Keratinocyte (primary cell): ENCODE results near the gene ARL3. TPM values are rescaled to one million over a fixed set of nuclear protein-coding genes. Genes with fewer than 3 reads are reported as not detected.

Source experiments
- DNase-seq: peaks from one replicate; pipeline ENCODE4 v3.0.0-alpha.2; 2011; ENCODE audit warnings: low read depth, missing footprints, low spot score
- FAIRE-seq: peaks from 2 replicates; lab custom pipeline; 2011; peaks lifted over from hg19 to GRCh38; lab: Jason Lieb, UNC
- H2AFZ ChIP-seq: 2 replicates; pipeline ENCODE4 v1.6.0; 2012; ENCODE audit warnings: low read length, control low read depth, inconsistent platforms; ENCODE audit not compliant: control insufficient read depth
- H3K27ac ChIP-seq: 2 replicates; pipeline ENCODE4 v1.5.1; 2011; ENCODE audit warnings: low read length; ENCODE audit not compliant: control insufficient read depth, insufficient read depth
- H3K27me3 ChIP-seq: 3 replicates; pipeline ENCODE4 v1.6.0; 2011; ENCODE audit warnings: low read length; ENCODE audit not compliant: control insufficient read depth, insufficient read depth; ENCODE audit errors: extremely low read depth
- H3K36me3 ChIP-seq, 2 experiments: 2 replicates in 1 of 2; 3 replicates in 1 of 2; pipeline ENCODE4 v1.5.1; 2011; ENCODE audit warnings: low read length in 2 of 2, mild to moderate bottlenecking in 1 of 2; ENCODE audit not compliant: control insufficient read depth in 2 of 2, insufficient read depth in 2 of 2; ENCODE audit errors: extremely low read depth in 1 of 2
- H3K4me1 ChIP-seq: 3 replicates; pipeline ENCODE4 v1.5.1; 2011; ENCODE audit warnings: low read length; ENCODE audit not compliant: control insufficient read depth, insufficient read depth; ENCODE audit errors: extremely low read depth
- H3K4me2 ChIP-seq: 3 replicates; pipeline ENCODE4 v1.6.0; 2011; ENCODE audit warnings: low read depth, low read length; ENCODE audit not compliant: control insufficient read depth, insufficient read depth; ENCODE audit errors: extremely low read depth
- H3K4me3 ChIP-seq, 3 experiments: fragments of 200-600 bp in 1 of 3; sonication (generic) in 1 of 3; 2 replicates in 2 of 3; 3 replicates in 1 of 3; pipeline ENCODE4 v1.5.1; 2011 to 2016; ENCODE audit warnings: low read length in 3 of 3, mild to moderate bottlenecking in 3 of 3, control low read depth in 2 of 3, inconsistent platforms in 1 of 3, low read depth in 1 of 3, mixed read lengths in 1 of 3, mixed run types in 1 of 3, moderate library complexity in 1 of 3; ENCODE audit not compliant: control insufficient read depth in 2 of 3, insufficient read depth in 2 of 3; ENCODE audit errors: extremely low read depth in 1 of 3
- H3K79me2 ChIP-seq: 2 replicates; pipeline ENCODE4 v1.6.0; 2012; ENCODE audit warnings: low read length; ENCODE audit not compliant: control insufficient read depth, insufficient read depth
- H3K9ac ChIP-seq: 3 replicates; pipeline ENCODE4 v1.6.0; 2011; ENCODE audit warnings: low read length; ENCODE audit not compliant: control insufficient read depth, insufficient read depth; ENCODE audit errors: extremely low read depth
- H3K9me1 ChIP-seq: 3 replicates; pipeline ENCODE4 v1.6.0; 2011; ENCODE audit warnings: low read length; ENCODE audit not compliant: control insufficient read depth, insufficient read depth; ENCODE audit errors: extremely low read depth
- H3K9me3 ChIP-seq: 2 replicates; pipeline ENCODE4 v1.5.1; 2012; ENCODE audit warnings: low read depth, low read length; ENCODE audit not compliant: control insufficient read depth
- H4K20me1 ChIP-seq: 3 replicates; pipeline ENCODE4 v1.6.0; 2011; ENCODE audit warnings: low read length; ENCODE audit not compliant: control insufficient read depth, insufficient read depth; ENCODE audit errors: extremely low read depth
- CTCF ChIP-seq, 3 experiments: IDR thresholded peaks in 1 of 3; conservative IDR thresholded peaks in 1 of 3; optimal IDR thresholded peaks in 1 of 3; 2 replicates in 2 of 3; 3 replicates in 1 of 3; pipeline versions ENCODE3 to v1.5.1; 2011; ENCODE audit warnings: low read length in 3 of 3, mild to moderate bottlenecking in 3 of 3, moderate library complexity in 2 of 3, control low read depth in 1 of 3, inconsistent platforms in 1 of 3; ENCODE audit not compliant: insufficient read depth in 2 of 3; ENCODE audit errors: extremely low read depth in 1 of 3
- EZH2 ChIP-seq: IDR thresholded peaks from one replicate; pipeline ENCODE4 v1.6.1; 2012; ENCODE audit warnings: inconsistent platforms, mild to moderate bottlenecking, low read length, moderate library complexity
- dilution Hi-C: fragments of 300-500 bp; cut with MboI; formaldehyde crosslinking; loops from one replicate; pipeline ENCODE4 v1.7.0; 2020; ENCODE audit warnings: low sequenced_read_pairs; ENCODE audit not compliant: extremely low pct_ligation_motif_present
- polyA plus RNA-seq, 5 experiments: library from polyadenylated mRNA; depleted of rRNA in 3 of 5; stranded (reverse) in 3 of 5; stranded (forward) in 1 of 5; unstranded in 1 of 5; fragments of >200 nt; gene quantifications; 1 replicate in 1 of 5; 2 replicates in 3 of 5; 3 replicates in 1 of 5; pipeline versions ENCODE4 v1.2.1 to v1.2.3, GENCODE V29; 2011 to 2012; ENCODE audit warnings: missing spikeins in 2 of 5, low read depth in 1 of 5, low replicate concordance in 1 of 5

The ARL3 gene
- polyA plus RNA-seq, 1 donor (not counting 4 experiments of a cell fraction or from before 2014, with no cell fraction given) = 10.7 TPM

GRCh38 chr10:102654969-102655368 is 59.2 kb downstream of the ARL3 start:
- DNase-seq = no peak
- no peaks in the 10 kb centered on the region for H3K9me1 ChIP-seq
- H3K79me2 ChIP-seq = peaks cover 36% of the 10 kb centered on the region
- no peaks in the 10 kb centered on the region for H3K9me3 ChIP-seq
- H3K4me1 ChIP-seq = peaks cover 15% of the 10 kb centered on the region
- H2AFZ ChIP-seq = no peak overlapping the region
- TF ChIP-seq EZH2 = no peak
- TF ChIP-seq CTCF (optimal IDR thresholded peaks at IDR 0.05 in 1 of 3, IDR thresholded peaks at IDR 0.05 in 1 of 3, conservative IDR thresholded peaks at IDR 0.05 in 1 of 3; ENCODE audit: extremely low read depth in 1 of 3, insufficient read depth in 2 of 3, low read length in 3 of 3) = no peak
- H3K36me3 ChIP-seq = peaks cover 34 to 35% of the 10 kb centered on the region in 2 experiments
- H3K9ac ChIP-seq = no peak overlapping the region
- no peaks in the 10 kb centered on the region for H3K27me3 ChIP-seq
- dilution Hi-C loops = no loop called here
- no peak overlapping the region for H3K4me2 ChIP-seq
- FAIRE-seq = no peak
- no peak overlapping the region for H3K4me3 ChIP-seq
- H3K27ac ChIP-seq = no peak overlapping the region
- peaks cover 6% of the 10 kb centered on the region for H4K20me1 ChIP-seq

- peaks cover 6% of the 10 kb centered on the region for H4K20me1 ChIP-seq
- H3K36me3 ChIP-seq = peaks cover 34 to 35% of the 10 kb centered on the region in 2 experiments
- FAIRE-seq (no peak), DNase-seq (no peak)
- dilution Hi-C loops = no loop called here
- H3K27me3 ChIP-seq = no peaks in the 10 kb centered on the region
- TF ChIP-seq EZH2 (no peak), CTCF (optimal IDR thresholded peaks at IDR 0.05 in 1 of 3, IDR thresholded peaks at IDR 0.05 in 1 of 3, conservative IDR thresholded peaks at IDR 0.05 in 1 of 3; ENCODE audit: extremely low read depth in 1 of 3, insufficient read depth in 2 of 3, low read length in 3 of 3) (no peak)
- peaks cover 38% of the 10 kb centered on the region for H3K79me2 ChIP-seq
- peaks cover 15% of the 10 kb centered on the region for H3K4me1 ChIP-seq
- no peak overlapping the region for H2AFZ ChIP-seq
- H3K27ac ChIP-seq = no peak overlapping the region
- H3K9me1 ChIP-seq = no peaks in the 10 kb centered on the region
- H3K4me3 ChIP-seq = no peak overlapping the region
- no peaks in the 10 kb centered on the region for H3K9me3 ChIP-seq
- H3K9ac ChIP-seq = no peak overlapping the region
- no peak overlapping the region for H3K4me2 ChIP-seq
Measured at GRCh38 chr10:102654566-102654965, 59.6 kb downstream of the ARL3 start.
